Measurements from ENCODE around the gene TMEM87B. TPM values are rescaled to one million over a fixed set of nuclear protein-coding genes. Genes with fewer than 3 reads are reported as not detected.

TMEM87B gene
- total RNA-seq, 1 experiment from 2014 or later: 37.0 TPM

- no peak overlapping the region for H3K27ac Mint-ChIP-seq (ENCODE audit: unreplicated experiment)
- intact Hi-C loops (cut with micrococcal nuclease; ENCODE audit: unreplicated experiment): no loop called here
- CTCF ChIA-PET: no interaction called here
These were observed 96.8 kb downstream of the TMEM87B start for GRCh38 chr2:112151701-112152440.

GRCh38 chr2:112152476-112153178 lies 97.6 kb downstream of the TMEM87B start:
- Mint-ChIP-seq H3K9me3 (ENCODE audit: low read depth, unreplicated experiment) (no peaks in the 10 kb centered on the region), H3K4me3 (ENCODE audit: low read depth, unreplicated experiment) (no peak overlapping the region), H3K36me3 (ENCODE audit: insufficient read depth, unreplicated experiment) (no peaks in the 10 kb centered on the region), H3K27ac (ENCODE audit: unreplicated experiment) (no peak overlapping the region), H3K27me3 (ENCODE audit: unreplicated experiment) (peaks cover 19% of the 10 kb centered on the region), H3K4me1 (ENCODE audit: low read depth, unreplicated experiment) (no peaks in the 10 kb centered on the region)
- no peak for DNase-seq
- intact Hi-C loops (cut with micrococcal nuclease; ENCODE audit: unreplicated experiment): no loop called here
- TF ChIP-seq, protein P1, sequence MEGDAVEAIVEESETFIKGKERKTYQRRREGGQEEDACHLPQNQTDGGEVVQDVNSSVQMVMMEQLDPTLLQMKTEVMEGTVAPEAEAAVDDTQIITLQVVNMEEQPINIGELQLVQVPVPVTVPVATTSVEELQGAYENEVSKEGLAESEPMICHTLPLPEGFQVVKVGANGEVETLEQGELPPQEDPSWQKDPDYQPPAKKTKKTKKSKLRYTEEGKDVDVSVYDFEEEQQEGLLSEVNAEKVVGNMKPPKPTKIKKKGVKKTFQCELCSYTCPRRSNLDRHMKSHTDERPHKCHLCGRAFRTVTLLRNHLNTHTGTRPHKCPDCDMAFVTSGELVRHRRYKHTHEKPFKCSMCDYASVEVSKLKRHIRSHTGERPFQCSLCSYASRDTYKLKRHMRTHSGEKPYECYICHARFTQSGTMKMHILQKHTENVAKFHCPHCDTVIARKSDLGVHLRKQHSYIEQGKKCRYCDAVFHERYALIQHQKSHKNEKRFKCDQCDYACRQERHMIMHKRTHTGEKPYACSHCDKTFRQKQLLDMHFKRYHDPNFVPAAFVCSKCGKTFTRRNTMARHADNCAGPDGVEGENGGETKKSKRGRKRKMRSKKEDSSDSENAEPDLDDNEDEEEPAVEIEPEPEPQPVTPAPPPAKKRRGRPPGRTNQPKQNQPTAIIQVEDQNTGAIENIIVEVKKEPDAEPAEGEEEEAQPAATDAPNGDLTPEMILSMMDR (IDR thresholded peaks at IDR 0.05; ENCODE audit: unreplicated experiment): no peak
- CTCF ChIA-PET: no interaction called here
- BruUV-seq (replicated peaks): no TSS peak

More at GRCh38 chr2:112151701-112152440, 96.8 kb downstream of the TMEM87B start:
- TF ChIP-seq, protein P1 (IDR thresholded peaks at IDR 0.05; ENCODE audit: unreplicated experiment): no peak
- BruUV-seq (replicated peaks): no TSS peak
- H3K4me1 Mint-ChIP-seq (ENCODE audit: low read depth, unreplicated experiment): no peaks in the 10 kb centered on the region
- no peak for DNase-seq
- H3K9me3 Mint-ChIP-seq (ENCODE audit: low read depth, unreplicated experiment): no peaks in the 10 kb centered on the region
- H3K4me3 Mint-ChIP-seq (ENCODE audit: low read depth, unreplicated experiment): no peak overlapping the region
- H3K27me3 Mint-ChIP-seq (ENCODE audit: unreplicated experiment): peaks cover 22% of the 10 kb centered on the region
- H3K36me3 Mint-ChIP-seq (ENCODE audit: insufficient read depth, unreplicated experiment): no peaks in the 10 kb centered on the region

DNA sequence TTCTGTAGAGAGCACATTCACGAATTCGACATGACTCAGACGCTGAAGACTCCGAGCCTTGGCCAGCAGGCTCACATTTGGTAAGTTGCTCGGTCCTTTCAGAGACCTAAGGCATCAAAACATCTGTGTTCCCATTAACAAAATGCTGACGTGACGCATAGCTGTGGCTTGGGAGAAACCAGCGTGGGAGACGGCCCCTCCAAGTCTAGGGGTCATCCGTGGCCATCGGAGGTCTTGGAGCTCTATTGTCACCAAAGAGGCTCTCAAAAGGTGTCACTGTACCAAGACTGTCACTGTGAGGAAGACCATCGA lies 98.1 kb downstream of the TMEM87B start:
- intact Hi-C loops (cut with micrococcal nuclease; ENCODE audit: unreplicated experiment): no loop called here
- DNase-seq: no peak
- H3K36me3 Mint-ChIP-seq (ENCODE audit: insufficient read depth, unreplicated experiment): no peaks in the 10 kb centered on the region
- no peak overlapping the region for H3K27ac Mint-ChIP-seq (ENCODE audit: unreplicated experiment)
- TF ChIP-seq, protein P1 (IDR thresholded peaks at IDR 0.05; ENCODE audit: unreplicated experiment): no peak
- H3K4me1 Mint-ChIP-seq (ENCODE audit: low read depth, unreplicated experiment): no peaks in the 10 kb centered on the region
- no peaks in the 10 kb centered on the region for H3K9me3 Mint-ChIP-seq (ENCODE audit: low read depth, unreplicated experiment)
- H3K27me3 Mint-ChIP-seq (ENCODE audit: unreplicated experiment): peaks cover 14% of the 10 kb centered on the region
- CTCF ChIA-PET: no interaction called here
- BruUV-seq (replicated peaks): no TSS peak
- no peak overlapping the region for H3K4me3 Mint-ChIP-seq (ENCODE audit: low read depth, unreplicated experiment)

GRCh38 chr2:112153501-112153900 lies 98.4 kb downstream of the TMEM87B start:
- H3K27ac Mint-ChIP-seq (ENCODE audit: unreplicated experiment): no peak overlapping the region
- no peak for DNase-seq
- H3K36me3 Mint-ChIP-seq (ENCODE audit: insufficient read depth, unreplicated experiment): no peaks in the 10 kb centered on the region
- peaks cover 10% of the 10 kb centered on the region for H3K27me3 Mint-ChIP-seq (ENCODE audit: unreplicated experiment)
- no peaks in the 10 kb centered on the region for H3K4me1 Mint-ChIP-seq (ENCODE audit: low read depth, unreplicated experiment)
- BruUV-seq (replicated peaks): no TSS peak
- intact Hi-C loops (cut with micrococcal nuclease; ENCODE audit: unreplicated experiment): no loop called here
- no peak overlapping the region for H3K4me3 Mint-ChIP-seq (ENCODE audit: low read depth, unreplicated experiment)
- no peaks in the 10 kb centered on the region for H3K9me3 Mint-ChIP-seq (ENCODE audit: low read depth, unreplicated experiment)
- TF ChIP-seq, protein P1 (IDR thresholded peaks at IDR 0.05; ENCODE audit: unreplicated experiment): no peak
- CTCF ChIA-PET: no interaction called here
